Osteocyte (in vitro differentiated cells): ENCODE data around the gene HIF3A. TPM values are rescaled to one million over a fixed set of nuclear protein-coding genes. Genes with fewer than 3 reads are reported as not detected.

Experiments used
- DNase-seq: peaks from one replicate; pipeline ENCODE4 v3.0.0; 2021; ENCODE audit warnings: mixed read lengths; ENCODE audit not compliant: unreplicated experiment; ENCODE audit errors: extremely low spot score
- H3K27ac Mint-ChIP-seq: one replicate; pipeline ENCODE4 v1.8.0; 2021; ENCODE audit warnings: mild to moderate bottlenecking, mixed read lengths; ENCODE audit not compliant: unreplicated experiment
- H3K27me3 Mint-ChIP-seq: one replicate; pipeline ENCODE4 v1.8.0; 2021; ENCODE audit warnings: mixed read lengths; ENCODE audit not compliant: unreplicated experiment
- H3K36me3 Mint-ChIP-seq: one replicate; pipeline ENCODE4 v1.8.0; 2021; ENCODE audit warnings: mixed read lengths; ENCODE audit not compliant: unreplicated experiment
- H3K4me1 Mint-ChIP-seq: one replicate; pipeline ENCODE4 v1.8.0; 2021; ENCODE audit warnings: mixed read lengths; ENCODE audit not compliant: unreplicated experiment
- H3K4me3 Mint-ChIP-seq: one replicate; pipeline ENCODE4 v1.8.0; 2021; ENCODE audit warnings: mild to moderate bottlenecking, moderate library complexity, mixed read lengths; ENCODE audit not compliant: unreplicated experiment
- H3K9me3 Mint-ChIP-seq: one replicate; pipeline ENCODE4 v1.8.0; 2021; ENCODE audit warnings: mixed read lengths; ENCODE audit not compliant: unreplicated experiment
- total RNA-seq: library from RNA; stranded (reverse); gene quantifications from 2 replicates; pipeline ENCODE4 v1.2.1, GENCODE V29; 2021
- TF ChIP-seq, protein P1 (sequence below): fragments of 200-600 bp; sonication (generic); IDR thresholded peaks from 2 replicates; pipeline ENCODE4 v1.5.0; 2021; ENCODE audit warnings: antibody characterized with exemption, mild to moderate bottlenecking, moderate library complexity

Gene HIF3A
- total RNA-seq, 1 donor from 2014 or later, result 101 TPM

DNA sequence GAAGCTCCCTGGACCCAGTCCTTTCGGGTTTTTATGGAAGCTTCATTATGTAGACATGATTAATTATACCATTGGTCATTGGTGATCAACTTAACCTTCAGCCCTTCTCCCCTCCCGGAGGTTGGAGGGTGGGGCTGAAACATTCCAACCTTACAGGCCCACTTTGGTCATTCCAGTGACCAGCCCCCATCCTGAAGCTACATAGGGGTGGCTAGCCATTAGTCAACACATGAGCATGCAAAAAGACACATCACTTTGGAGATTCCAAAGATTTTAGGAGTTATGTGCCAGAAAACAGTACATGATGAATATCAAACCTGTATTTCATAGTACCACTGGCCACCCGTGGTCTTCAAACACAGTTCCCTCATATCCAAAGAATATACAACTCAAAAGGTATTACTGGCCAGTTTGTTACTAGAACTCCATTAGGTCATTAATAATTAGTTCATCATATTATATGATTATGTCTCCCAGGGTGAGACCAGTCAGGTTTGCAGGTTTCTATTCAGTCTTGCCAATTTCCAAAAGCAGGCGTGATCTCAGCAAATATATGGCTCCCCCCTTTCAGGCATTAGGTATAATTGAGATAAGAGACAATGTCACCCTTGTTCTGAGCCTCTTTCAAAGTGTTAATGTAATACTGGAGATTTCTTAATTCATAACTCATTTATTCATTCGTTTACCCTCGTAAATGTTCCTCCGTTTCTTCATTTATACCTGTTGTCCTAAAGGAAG, 61.2 kb downstream of the HIF3A start:
- H3K27ac Mint-ChIP-seq, result no peak overlapping the region
- H3K9me3 Mint-ChIP-seq, result no peaks in the 10 kb centered on the region
- DNase-seq, result no peak
- TF ChIP-seq, protein P1, sequence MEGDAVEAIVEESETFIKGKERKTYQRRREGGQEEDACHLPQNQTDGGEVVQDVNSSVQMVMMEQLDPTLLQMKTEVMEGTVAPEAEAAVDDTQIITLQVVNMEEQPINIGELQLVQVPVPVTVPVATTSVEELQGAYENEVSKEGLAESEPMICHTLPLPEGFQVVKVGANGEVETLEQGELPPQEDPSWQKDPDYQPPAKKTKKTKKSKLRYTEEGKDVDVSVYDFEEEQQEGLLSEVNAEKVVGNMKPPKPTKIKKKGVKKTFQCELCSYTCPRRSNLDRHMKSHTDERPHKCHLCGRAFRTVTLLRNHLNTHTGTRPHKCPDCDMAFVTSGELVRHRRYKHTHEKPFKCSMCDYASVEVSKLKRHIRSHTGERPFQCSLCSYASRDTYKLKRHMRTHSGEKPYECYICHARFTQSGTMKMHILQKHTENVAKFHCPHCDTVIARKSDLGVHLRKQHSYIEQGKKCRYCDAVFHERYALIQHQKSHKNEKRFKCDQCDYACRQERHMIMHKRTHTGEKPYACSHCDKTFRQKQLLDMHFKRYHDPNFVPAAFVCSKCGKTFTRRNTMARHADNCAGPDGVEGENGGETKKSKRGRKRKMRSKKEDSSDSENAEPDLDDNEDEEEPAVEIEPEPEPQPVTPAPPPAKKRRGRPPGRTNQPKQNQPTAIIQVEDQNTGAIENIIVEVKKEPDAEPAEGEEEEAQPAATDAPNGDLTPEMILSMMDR, result no peak
- H3K27me3 Mint-ChIP-seq, result no peaks in the 10 kb centered on the region
- peaks cover 10% of the 10 kb centered on the region for H3K4me1 Mint-ChIP-seq
- H3K36me3 Mint-ChIP-seq, result peaks cover 22% of the 10 kb centered on the region
- no peak overlapping the region for H3K4me3 Mint-ChIP-seq

- no peak for DNase-seq
- TF ChIP-seq, protein P1, result no peak
- Mint-ChIP-seq H3K36me3 (peaks cover 19% of the 10 kb centered on the region), H3K9me3 (no peaks in the 10 kb centered on the region), H3K27me3 (no peaks in the 10 kb centered on the region), H3K4me1 (peaks cover 26% of the 10 kb centered on the region), H3K27ac (peak overlapping the region; percentile 1), H3K4me3 (no peak overlapping the region)
Measured at GRCh38 chr19:46361915-46362314, 65.1 kb downstream of the HIF3A start.

DNA sequence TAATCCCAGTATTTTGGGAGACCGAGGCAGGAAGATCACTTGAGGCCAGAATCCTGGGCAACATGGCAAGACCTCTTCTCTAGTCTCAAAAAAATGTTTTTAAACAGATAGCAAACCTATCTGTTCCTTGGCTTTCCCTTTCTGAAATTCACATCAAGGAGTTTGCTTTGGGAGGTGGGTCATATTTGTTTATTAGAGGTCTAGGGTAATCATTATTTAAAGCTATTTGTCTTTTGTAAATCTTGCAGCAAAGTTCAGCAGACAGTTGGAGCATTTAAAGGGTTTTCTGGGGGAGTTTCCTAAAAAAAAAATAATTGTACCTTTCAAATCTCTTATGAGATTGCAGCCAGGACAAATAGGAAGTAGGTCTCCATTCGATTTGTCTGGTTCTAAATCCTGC, 67.5 kb downstream of the HIF3A start:
- no peaks in the 10 kb centered on the region for H3K27me3 Mint-ChIP-seq
- no peak for DNase-seq
- H3K4me3 Mint-ChIP-seq, result no peak overlapping the region
- peaks cover 20% of the 10 kb centered on the region for H3K4me1 Mint-ChIP-seq
- H3K36me3 Mint-ChIP-seq, result peaks cover 14% of the 10 kb centered on the region
- H3K27ac Mint-ChIP-seq, result no peak overlapping the region
- TF ChIP-seq, protein P1, result no peak
- no peaks in the 10 kb centered on the region for H3K9me3 Mint-ChIP-seq

DNA sequence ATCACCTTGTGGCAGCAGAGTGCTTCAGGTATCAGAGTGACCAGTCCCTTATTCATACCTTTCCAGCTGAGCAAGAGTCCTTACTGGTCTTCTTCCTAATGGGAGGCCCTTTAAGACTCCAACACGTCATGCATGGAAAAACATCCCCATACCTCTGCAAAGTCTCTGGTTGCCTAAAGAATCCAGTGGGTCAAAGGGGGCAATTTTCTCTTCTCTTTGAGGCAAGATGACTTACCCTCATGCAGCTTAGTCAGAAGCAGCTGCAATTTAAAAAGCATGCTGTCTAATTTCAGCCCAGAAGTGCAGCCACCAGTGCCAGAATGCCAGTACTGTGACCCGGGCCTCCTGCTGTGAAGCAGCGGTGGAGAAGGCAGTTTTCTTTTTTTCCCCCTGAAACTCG, 68.7 kb downstream of the HIF3A start:
- TF ChIP-seq, protein P1, result no peak
- Mint-ChIP-seq H3K27me3 (no peaks in the 10 kb centered on the region), H3K9me3 (no peaks in the 10 kb centered on the region), H3K36me3 (peaks cover 14% of the 10 kb centered on the region), H3K27ac (peak overlapping the region; percentile 61), H3K4me3 (no peak overlapping the region), H3K4me1 (peaks cover 20% of the 10 kb centered on the region)
- no peak for DNase-seq

DNA sequence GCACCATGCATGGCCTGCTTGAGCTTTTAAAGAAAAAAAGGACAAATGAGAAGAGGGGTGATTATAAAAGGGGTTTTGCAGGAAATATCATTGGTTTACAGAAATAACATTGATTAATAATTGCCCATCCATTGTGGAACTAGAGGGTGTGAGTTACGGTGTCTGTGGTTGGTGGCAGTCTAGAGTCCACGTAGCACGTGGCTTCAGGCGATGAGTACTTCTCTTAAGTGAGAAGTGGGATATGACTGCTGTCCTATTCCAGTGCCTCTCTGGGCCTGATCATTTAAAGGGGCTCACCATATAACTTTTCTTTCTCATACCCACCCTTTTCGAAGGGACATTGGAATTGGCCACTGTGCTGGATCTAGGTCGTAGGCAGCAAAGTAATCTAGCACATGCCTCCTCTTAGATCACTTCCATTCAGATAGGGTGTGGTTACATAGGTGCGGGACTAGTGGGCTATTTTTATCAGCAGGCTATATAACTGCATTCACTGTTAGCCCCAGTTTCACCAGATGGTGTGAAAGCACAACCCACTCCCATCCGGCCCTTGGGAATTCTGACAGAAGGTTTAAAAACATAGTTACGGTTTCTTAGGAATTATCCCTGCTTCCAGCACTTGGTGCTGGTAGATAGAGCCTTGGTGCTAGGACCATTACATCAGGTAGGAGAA, 69.9 kb downstream of the HIF3A start:
- H3K4me3 Mint-ChIP-seq, result no peak overlapping the region
- TF ChIP-seq, protein P1, result no peak
- no peaks in the 10 kb centered on the region for H3K9me3 Mint-ChIP-seq
- peaks cover 14% of the 10 kb centered on the region for H3K36me3 Mint-ChIP-seq
- H3K4me1 Mint-ChIP-seq, result peaks cover 31% of the 10 kb centered on the region
- no peaks in the 10 kb centered on the region for H3K27me3 Mint-ChIP-seq
- no peak for DNase-seq
- no peak overlapping the region for H3K27ac Mint-ChIP-seq
